GM23248 (cell line): ENCODE measurements around the gene SLC27A3. TPM values are rescaled to one million over a fixed set of nuclear protein-coding genes. Genes with fewer than 3 reads are reported as not detected.

Experiments used
- DNase-seq: peaks from one replicate; pipeline ENCODE4 v3.0.0-alpha.2; 2015
- H2AFZ ChIP-seq: fragments of 200-600 bp; sonication (generic); 2 replicates; pipeline ENCODE4 v1.6.1; 2016; ENCODE audit warnings: antibody characterized with exemption
- H3F3A ChIP-seq: fragments of 200-600 bp; sonication (generic); 2 replicates; pipeline ENCODE4 v1.6.1; 2016; ENCODE audit warnings: mild to moderate bottlenecking, antibody characterized with exemption, mixed run types; ENCODE audit not compliant: insufficient read depth
- H3K27ac ChIP-seq: fragments of 200-600 bp; sonication (generic); 2 replicates; pipeline ENCODE4 v1.5.1; 2016; ENCODE audit warnings: mild to moderate bottlenecking
- H3K27me3 ChIP-seq: fragments of 200-600 bp; sonication (generic); replicated peaks from 2 replicates; pipeline ENCODE4 v1.6.1; 2016; ENCODE audit warnings: mild to moderate bottlenecking; ENCODE audit not compliant: insufficient read depth
- H3K36me3 ChIP-seq: fragments of 200-600 bp; sonication (generic); 2 replicates; pipeline ENCODE4 v1.6.1; 2016; ENCODE audit warnings: low read depth, mild to moderate bottlenecking
- H3K4me1 ChIP-seq: fragments of 200-600 bp; sonication (generic); 2 replicates; pipeline ENCODE4 v1.6.1; 2016; ENCODE audit warnings: mild to moderate bottlenecking; ENCODE audit not compliant: insufficient read depth
- H3K4me2 ChIP-seq: fragments of 200-600 bp; sonication (generic); one replicate; pipeline ENCODE4 v1.6.1; 2016; ENCODE audit warnings: mild to moderate bottlenecking; ENCODE audit not compliant: unreplicated experiment
- H3K4me3 ChIP-seq: fragments of 200-600 bp; sonication (generic); 2 replicates; pipeline ENCODE4 v1.5.1; 2016; ENCODE audit warnings: mild to moderate bottlenecking
- H3K79me2 ChIP-seq: fragments of 200-600 bp; sonication (generic); 2 replicates; pipeline ENCODE4 v1.6.1; 2016; ENCODE audit warnings: mild to moderate bottlenecking; ENCODE audit not compliant: insufficient read depth
- H3K9ac ChIP-seq: fragments of 200-600 bp; sonication (generic); 2 replicates; pipeline ENCODE4 v1.6.1; 2016; ENCODE audit warnings: mild to moderate bottlenecking
- H3K9me2 ChIP-seq: fragments of 200-600 bp; sonication (generic); 2 replicates; pipeline ENCODE4 v1.6.1; 2016; ENCODE audit warnings: mixed run types, mild to moderate bottlenecking, moderate library complexity; ENCODE audit not compliant: insufficient read depth
- H3K9me3 ChIP-seq: fragments of 200-600 bp; sonication (generic); one replicate; pipeline ENCODE4 v1.6.1; 2017; ENCODE audit warnings: low read depth
- H4K20me1 ChIP-seq: fragments of 200-600 bp; sonication (generic); 2 replicates; pipeline ENCODE4 v1.6.0; 2016; ENCODE audit not compliant: insufficient read depth
- EZH2 ChIP-seq: fragments of 200-600 bp; sonication (generic); IDR thresholded peaks from 2 replicates; pipeline ENCODE4 v1.6.1; 2018; ENCODE audit warnings: antibody characterized with exemption, mild to moderate bottlenecking; ENCODE audit not compliant: insufficient read depth, poor library complexity, severe bottlenecking
- EZH2phosphoT487 ChIP-seq: fragments of 200-600 bp; sonication (generic); IDR thresholded peaks from 2 replicates; pipeline ENCODE4 v1.6.1; 2018; ENCODE audit warnings: antibody characterized with exemption, moderate library complexity, mild to moderate bottlenecking, low read depth; ENCODE audit not compliant: insufficient read depth
- WGBS, 2 experiments: methylation state at CpG; one replicate each; pipeline ENCODE4 v1.1.6; 2015 to 2017; ENCODE audit warnings: low lambda C conversion rate in 2 of 2, low coverage in 1 of 2; ENCODE audit errors: missing lambda C conversion rate in 2 of 2; 5-methylcytosine and 5-hydroxymethylcytosine counted together
- in situ Hi-C: fragments of 300-500 bp; cut with MboI; formaldehyde crosslinking; loops from 2 replicates; pipeline ENCODE4 v1.15.0; 2020
- polyA plus RNA-seq: library from polyadenylated mRNA; unstranded; fragments of >200 nt; fragmentation: Nextera tagmentation; extraction: Ambion mirVana; gene quantifications from 2 replicates; pipeline ENCODE4 v1.2.1, GENCODE V29; 2016
- total RNA-seq: library from RNA; depleted of rRNA; stranded (reverse); fragments of >200 nt; shearing (Covaris generic); gene quantifications from 2 replicates; pipeline ENCODE4 v1.2.3, GENCODE V29; 2014

SLC27A3 gene
- total and polyA plus RNA-seq, 2 experiments from 2014 or later = 5.6 to 8.8 TPM

DNA sequence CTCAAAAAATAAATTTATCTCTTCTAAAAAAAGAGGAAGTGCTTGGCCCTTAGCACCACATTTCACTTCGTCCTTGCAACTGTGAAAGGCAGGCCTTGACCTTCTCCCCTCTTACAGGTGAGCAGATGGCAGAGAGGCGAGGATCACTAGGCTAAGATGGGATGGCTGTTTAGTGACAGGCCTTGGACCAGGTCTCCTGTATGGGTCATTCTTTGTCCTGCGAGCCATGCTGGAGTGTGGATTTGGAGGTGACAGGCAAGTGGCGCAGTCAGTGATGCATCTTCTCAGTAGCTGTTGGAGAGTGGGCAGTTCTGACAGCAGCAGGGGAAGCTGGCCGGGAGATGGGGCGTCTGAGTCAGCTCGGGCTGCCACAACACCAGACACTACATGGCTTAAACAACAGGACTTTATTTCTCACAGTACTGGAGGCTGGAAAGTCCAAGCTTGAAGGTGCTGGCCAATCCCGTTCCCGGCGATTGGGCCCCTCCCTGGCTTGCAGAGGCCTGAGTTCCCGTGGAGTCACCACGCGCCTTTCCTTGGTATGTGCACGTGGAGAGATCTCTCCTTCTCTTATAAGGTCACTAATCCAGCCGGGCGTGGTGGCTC, 16.5 kb downstream of the SLC27A3 start:
- Histone ChIP-seq H3K9me2 (no peaks in the 10 kb centered on the region), H3K27me3 (no peaks in the 10 kb centered on the region), H3K79me2 (no peaks in the 10 kb centered on the region), H3K4me3 (peak overlapping the region; percentile 77), H3K9ac (peak overlapping the region; percentile 88), H3K9me3 (no peaks in the 10 kb centered on the region), H2AFZ (peak overlapping the region; percentile 94), H3K36me3 (no peaks in the 10 kb centered on the region), H3K27ac (peak overlapping the region; percentile 99), H4K20me1 (no peaks in the 10 kb centered on the region), H3K4me2 (peak overlapping the region; percentile 99), H3F3A (peaks cover 22% of the 10 kb centered on the region), H3K4me1 (peaks cover 21% of the 10 kb centered on the region)
- DNase-seq = peak; percentile 85
- TF ChIP-seq EZH2 (no peak), EZH2phosphoT487 (no peak)
- WGBS, 2 experiments = 74 to 75% methylated on average over 16 of the region's 16 CpGs
- in situ Hi-C loops = no loop called here

DNA sequence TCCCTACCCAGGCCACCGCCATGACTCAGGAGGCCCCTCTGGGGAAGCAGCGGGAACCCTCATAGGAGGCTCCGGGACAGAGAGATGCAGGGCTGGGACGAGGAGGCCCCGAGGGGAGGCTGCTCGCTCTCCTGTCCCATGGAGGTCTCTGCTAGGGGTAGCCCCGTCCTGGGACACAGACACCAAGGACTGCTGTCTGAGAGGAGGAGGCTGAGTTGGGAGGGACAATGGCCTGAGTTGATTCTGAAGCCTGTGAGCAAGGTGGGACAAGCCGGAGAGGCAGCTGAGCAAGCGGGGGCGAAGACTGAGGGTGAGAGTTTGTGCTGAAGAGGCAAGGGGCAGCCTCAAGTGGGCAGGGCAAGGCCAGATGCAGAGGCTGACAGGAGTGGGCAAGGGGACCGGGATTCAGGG, 17.4 kb downstream of the SLC27A3 start:
- Histone ChIP-seq H3K9ac (no peak overlapping the region), H3K4me1 (peaks cover 21% of the 10 kb centered on the region), H3K9me3 (no peaks in the 10 kb centered on the region), H3K9me2 (no peaks in the 10 kb centered on the region), H4K20me1 (no peaks in the 10 kb centered on the region), H3K27ac (no peak overlapping the region), H3K4me3 (no peak overlapping the region), H3K4me2 (no peak overlapping the region), H3K79me2 (no peaks in the 10 kb centered on the region), H2AFZ (no peak overlapping the region), H3F3A (peaks cover 22% of the 10 kb centered on the region), H3K27me3 (no peaks in the 10 kb centered on the region), H3K36me3 (no peaks in the 10 kb centered on the region)
- 89 to 93% methylated on average over 11 of the region's 11 CpGs for WGBS, 2 experiments
- DNase-seq = no peak
- no peak for TF ChIP-seq EZH2
- TF ChIP-seq EZH2phosphoT487 = no peak
- in situ Hi-C loops = no loop called here

DNA sequence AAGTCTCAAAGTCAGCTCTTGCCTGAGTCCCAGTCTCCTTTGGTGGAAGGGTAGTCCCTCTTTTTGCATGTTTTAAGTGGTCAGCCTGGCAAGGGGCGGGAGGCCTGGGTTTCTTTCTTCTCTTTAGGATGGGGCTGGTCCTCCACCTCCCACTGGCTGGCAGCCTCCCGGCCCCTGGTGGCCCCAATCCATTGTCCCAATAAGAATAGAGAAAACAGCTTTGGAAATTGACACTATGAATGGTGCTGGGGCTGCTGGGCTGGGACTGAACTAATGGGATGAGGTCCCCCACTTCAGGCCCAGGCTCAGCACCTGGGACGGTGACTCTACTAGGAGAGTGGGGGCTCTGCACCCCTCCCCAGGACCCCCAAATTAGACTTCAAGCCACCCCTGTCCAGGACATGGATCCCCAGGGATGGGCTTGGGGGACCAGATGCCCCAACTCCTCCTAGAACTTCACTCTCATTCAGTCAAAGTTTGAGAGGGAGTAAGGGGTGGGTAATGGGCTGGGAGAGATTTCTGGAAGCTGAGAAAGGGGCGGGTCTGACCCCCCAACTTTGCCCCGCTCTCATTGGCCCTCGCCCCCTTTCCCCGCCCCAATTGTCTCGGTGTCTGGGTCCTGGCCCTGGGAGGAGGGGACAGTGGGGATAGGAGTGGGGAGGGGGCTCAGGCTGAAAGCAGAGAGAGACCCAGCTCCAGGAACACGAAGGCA, 18.2 kb downstream of the SLC27A3 start:
- DNase-seq = no peak
- Histone ChIP-seq H3K27ac (no peak overlapping the region), H3K36me3 (no peaks in the 10 kb centered on the region), H3K9me3 (no peaks in the 10 kb centered on the region), H2AFZ (no peak overlapping the region), H3K9ac (no peak overlapping the region), H3K4me1 (peaks cover 21% of the 10 kb centered on the region), H3K27me3 (no peaks in the 10 kb centered on the region), H3K9me2 (no peaks in the 10 kb centered on the region), H3K4me2 (no peak overlapping the region), H3K4me3 (no peak overlapping the region), H4K20me1 (no peaks in the 10 kb centered on the region), H3F3A (peaks cover 22% of the 10 kb centered on the region), H3K79me2 (no peaks in the 10 kb centered on the region)
- in situ Hi-C loops = no loop called here
- 57 to 63% methylated on average over 4 to 9 of the region's 9 CpGs for WGBS, 2 experiments
- TF ChIP-seq EZH2 (no peak), EZH2phosphoT487 (no peak)

GRCh38 chr1:153793973-153794615, 18.9 kb downstream of the SLC27A3 start:
- H3K27me3 ChIP-seq = no peaks in the 10 kb centered on the region
- no peaks in the 10 kb centered on the region for H3K36me3 ChIP-seq
- no peak overlapping the region for H3K4me2 ChIP-seq
- no peaks in the 10 kb centered on the region for H3K9me2 ChIP-seq
- H3K9me3 ChIP-seq = no peaks in the 10 kb centered on the region
- TF ChIP-seq EZH2phosphoT487 = no peak
- no peak for TF ChIP-seq EZH2
- H3K4me3 ChIP-seq = no peak overlapping the region
- H3F3A ChIP-seq = peaks cover 22% of the 10 kb centered on the region
- H3K79me2 ChIP-seq = no peaks in the 10 kb centered on the region
- no peak overlapping the region for H2AFZ ChIP-seq
- H4K20me1 ChIP-seq = no peaks in the 10 kb centered on the region
- no peak for DNase-seq
- 83 to 85% methylated on average over 11 to 12 of the region's 12 CpGs for WGBS, 2 experiments
- in situ Hi-C loops = no loop called here
- H3K9ac ChIP-seq = no peak overlapping the region
- H3K4me1 ChIP-seq = peaks cover 21% of the 10 kb centered on the region
- no peak overlapping the region for H3K27ac ChIP-seq
